HT1080 (cell line): ENCODE measurements around the gene CYBC1. TPM values are rescaled to one million over a fixed set of nuclear protein-coding genes. Genes with fewer than 3 reads are reported as not detected.

Experiments
- small RNA-seq: library from RNA; depleted of rRNA; stranded (forward); fragments of <200 nt; gene quantifications from one replicate; pipeline ENCODE3, GENCODE V24; 2014
- total RNA-seq: library from RNA; depleted of rRNA; stranded (reverse); fragments of >200 nt; shearing (Covaris generic); gene quantifications from 2 replicates; pipeline ENCODE4 v1.2.3, GENCODE V29; 2014; rRNA removed

The CYBC1 gene
- total RNA-seq, 1 experiment from 2014 or later, result 39.6 TPM

Small RNA genes lying within 50 kb of the gene (small RNA-seq; reads per million reads assigned to genes)
- not detected for gene RF00019

Other genes with a start within 250 kb of the CYBC1 start
- 10.6 and 12.9 TPM in 2 replicates for gene CCDC57, start 237.9 kb downstream of the CYBC1 start, total RNA-seq
- gene SLC16A3, start 221.7 kb downstream of the CYBC1 start, total RNA-seq, result 344 and 355 TPM in 2 replicates
- 34.0 and 58.5 TPM in 2 replicates for gene CSNK1D, start 177.1 kb downstream of the CYBC1 start, total RNA-seq
- not detected in 2 replicates for gene CD7, start 133.1 kb downstream of the CYBC1 start, total RNA-seq
- gene SECTM1, start 117.0 kb downstream of the CYBC1 start, total RNA-seq, result 0.24 TPM in 1 of 2 replicates, not detected in the other
- gene TEX19, start 91.5 kb downstream of the CYBC1 start, total RNA-seq, result 1.4 and 2.1 TPM in 2 replicates
- not detected in 2 replicates for gene UTS2R, start 79.0 kb downstream of the CYBC1 start, total RNA-seq
- 8.0 and 11.5 TPM in 2 replicates for gene HEXD, start 32.4 kb downstream of the CYBC1 start, total RNA-seq
- gene OGFOD3, start 32.2 kb downstream of the CYBC1 start, total RNA-seq, result 40.8 and 45.3 TPM in 2 replicates
- 34.3 and 35.8 TPM in 2 replicates for gene NARF, start 8.0 kb upstream of the CYBC1 start, total RNA-seq
- 35.0 and 47.8 TPM in 2 replicates for gene FOXK2, start 69.0 kb upstream of the CYBC1 start, total RNA-seq
- gene WDR45B, start 197.7 kb upstream of the CYBC1 start, total RNA-seq, result 89.2 and 102 TPM in 2 replicates
- gene RAB40B, start 247.9 kb upstream of the CYBC1 start, total RNA-seq, result 5.8 and 6.1 TPM in 2 replicates